HepG2 (cell line): ENCODE measurements around the gene NPHP1. TPM values are rescaled to one million over a fixed set of nuclear protein-coding genes. Genes with fewer than 3 reads are reported as not detected.

Experiments
- ATAC-seq: fragments of 200-7000 bp; cut with Tn5 transposase; 3 replicates; pipeline ENCODE4 v1.9.1; 2020; ENCODE audit warnings: mild to moderate bottlenecking, moderate library complexity
- BruUV-seq: library from RNA; stranded (reverse); fragments of 400-500 nt; replicated peaks from 2 replicates; lab custom pipeline; 2021; lab: Mats Ljungman, UMichigan
- CTCF ChIA-PET: fragments of 300-600 bp; formaldehyde crosslinking; extraction: SDS; loops from one replicate; lab custom pipeline; 2021; ENCODE audit warnings: low total read pairs, inconsistent platforms, low intra/inter-chr PET ratio; lab: Yijun Ruan, JAX
- POLR2A ChIA-PET: fragments of 350-600 bp; sonication (Branson Sonifier 250); formaldehyde crosslinking; loops from one replicate; lab custom pipeline; 2020; ENCODE audit warnings: antibody characterized with exemption, inconsistent platforms; lab: Yijun Ruan, JAX
- DNase-seq: peaks from one replicate; pipeline ENCODE4 v3.0.0-alpha.2; 2015; ENCODE audit warnings: low spot score
- FAIRE-seq: peaks from 3 replicates; lab custom pipeline; 2011; peaks lifted over from hg19 to GRCh38; lab: Jason Lieb, UNC
- H2AFZ ChIP-seq: one replicate; pipeline ENCODE4 v1.6.1; 2011; ENCODE audit warnings: low read length, inconsistent platforms
- H3K27ac ChIP-seq: fragments of 300-600 bp; 3 replicates; pipeline ENCODE4 v1.8.0; 2011; ENCODE audit warnings: mixed run types, mild to moderate bottlenecking, mixed read lengths, low read length, inconsistent platforms; ENCODE audit not compliant: insufficient read depth; ENCODE audit errors: extremely low read length
- H3K27me3 ChIP-seq, 2 experiments: fragments of 200-600 bp in 1 of 2; 2 replicates in 1 of 2; 3 replicates in 1 of 2; pipeline versions ENCODE4 v1.6.0 to v1.8.0; 2011; ENCODE audit warnings: low read length in 2 of 2, mild to moderate bottlenecking in 2 of 2, moderate library complexity in 2 of 2, inconsistent platforms in 1 of 2; ENCODE audit not compliant: insufficient read depth in 2 of 2, control insufficient read depth in 1 of 2
- H3K36me3 ChIP-seq, 2 experiments: fragments of 200-600 bp in 1 of 2; replicated peaks in 1 of 2; 2 replicates in 1 of 2; 3 replicates in 1 of 2; pipeline versions ENCODE4 v1.5.1 to v1.8.0; 2011; ENCODE audit warnings: low read length in 2 of 2, inconsistent platforms in 1 of 2; ENCODE audit not compliant: insufficient read depth in 2 of 2, control insufficient read depth in 1 of 2
- H3K4me1 ChIP-seq: 2 replicates; pipeline ENCODE4 v1.5.1; 2012; ENCODE audit warnings: low read length, inconsistent platforms; ENCODE audit not compliant: insufficient read depth
- H3K4me2 ChIP-seq: 2 replicates; pipeline ENCODE4 v1.6.0; 2011; ENCODE audit warnings: low read depth, low read length, inconsistent platforms
- H3K4me3 ChIP-seq, 3 experiments: fragments of 200-600 bp in 1 of 3; sonication (generic), shearing (Covaris generic) in 1 of 3; replicated peaks in 1 of 3; 2 replicates each; pipeline ENCODE4 v1.5.1; 2011 to 2016; ENCODE audit warnings: low read length in 3 of 3, inconsistent platforms in 2 of 3, low read depth in 2 of 3, mild to moderate bottlenecking in 2 of 3, control low read depth in 1 of 3, mixed read lengths in 1 of 3; ENCODE audit not compliant: insufficient read depth in 1 of 3
- H3K79me2 ChIP-seq: one replicate; pipeline ENCODE4 v1.6.1; 2011; ENCODE audit warnings: low read length, inconsistent platforms; ENCODE audit not compliant: insufficient read depth
- H3K9ac ChIP-seq: 2 replicates; pipeline ENCODE4 v1.6.0; 2011; ENCODE audit warnings: mild to moderate bottlenecking, low read depth, low read length, inconsistent platforms; ENCODE audit not compliant: insufficient read depth
- H3K9me3 ChIP-seq: 2 replicates; pipeline ENCODE4 v1.5.1; 2012; ENCODE audit warnings: mild to moderate bottlenecking, low read length
- H4K20me1 ChIP-seq: 2 replicates; pipeline ENCODE4 v1.6.0; 2011; ENCODE audit warnings: inconsistent platforms, mild to moderate bottlenecking, low read length, moderate library complexity; ENCODE audit not compliant: insufficient read depth
- BCL6 ChIP-seq: IDR thresholded peaks from 2 replicates; pipeline ENCODE4 v1.6.1; 2016; ENCODE audit warnings: missing genetic modification reagents, missing compliant biosample characterization
- ELF1 ChIP-seq: sonication (generic); formaldehyde crosslinking; IDR thresholded peaks from 2 replicates; pipeline ENCODE4 v1.4.0; 2020; ENCODE audit warnings: missing genetic modification reagents
- ELF3 ChIP-seq: IDR thresholded peaks from 2 replicates; pipeline ENCODE4 v1.6.1; 2016; ENCODE audit warnings: missing genetic modification reagents, missing compliant biosample characterization
- EP300 ChIP-seq, 3 experiments: sonication (generic) in 1 of 3; formaldehyde crosslinking in 1 of 3; IDR thresholded peaks; 2 replicates each; pipeline versions ENCODE4 v1.5.1 to v1.6.1; 2011 to 2020; ENCODE audit warnings: low read depth in 2 of 3, low read length in 2 of 3, borderline replicate concordance in 1 of 3, improper control_type of control experiment in 1 of 3, mild to moderate bottlenecking in 1 of 3, missing genetic modification reagents in 1 of 3, moderate library complexity in 1 of 3
- FOSL2 ChIP-seq: sonication (generic); formaldehyde crosslinking; IDR thresholded peaks from 2 replicates; pipeline ENCODE4 v1.4.0; 2020; ENCODE audit warnings: missing genetic modification reagents
- GABPA ChIP-seq, 2 experiments: IDR thresholded peaks; 2 replicates each; pipeline ENCODE4 v1.6.1; 2011 to 2016; ENCODE audit warnings: low read depth in 2 of 2, low read length in 1 of 2, missing biosample characterization in 1 of 2, missing genetic modification characterization in 1 of 2
- HINFP ChIP-seq: sonication (generic); formaldehyde crosslinking; IDR thresholded peaks from 2 replicates; pipeline ENCODE4 v1.4.0; 2020; ENCODE audit warnings: low read depth, mild to moderate bottlenecking, missing genetic modification reagents
- MTF2 ChIP-seq: sonication (generic); formaldehyde crosslinking; IDR thresholded peaks from 2 replicates; pipeline ENCODE4 v1.5.0; 2020; ENCODE audit warnings: missing genetic modification reagents, borderline replicate concordance
- SOX5 ChIP-seq: IDR thresholded peaks from 2 replicates; pipeline ENCODE4 v1.6.1; 2016; ENCODE audit warnings: borderline replicate concordance
- TARDBP ChIP-seq: sonication (generic); formaldehyde crosslinking; IDR thresholded peaks from 2 replicates; pipeline ENCODE4 v1.8.0; 2022; ENCODE audit warnings: mild to moderate bottlenecking, missing genetic modification reagents
- ZFX ChIP-seq: sonication (generic); formaldehyde crosslinking; IDR thresholded peaks from 2 replicates; pipeline ENCODE4 v1.4.0; 2020; ENCODE audit warnings: mild to moderate bottlenecking, low read depth, missing genetic modification reagents, moderate library complexity
- ZNF687 ChIP-seq: sonication (generic); formaldehyde crosslinking; IDR thresholded peaks from 2 replicates; pipeline ENCODE4 v1.5.1; 2020; ENCODE audit warnings: mild to moderate bottlenecking, missing genetic modification reagents, moderate library complexity
- WGBS: methylation state at CpG from one replicate; pipeline ENCODE4 v1.1.6; 2017; ENCODE audit warnings: low lambda C conversion rate; 5-methylcytosine and 5-hydroxymethylcytosine counted together
- in situ Hi-C: cut with HindIII; loops from 2 replicates; pipeline ENCODE4 v1.10.0; 2017; ENCODE audit warnings: low pct_unique_long_range_greater_than_20kb; ENCODE audit not compliant: extremely low pct_ligation_motif_present
- intact Hi-C: fragments of 100-400 bp; cut with micrococcal nuclease; formaldehyde crosslinking; loops from one replicate; pipeline ENCODE4 v1.10.0; 2022; ENCODE audit not compliant: unreplicated experiment
- polyA plus RNA-seq, 8 experiments: library from polyadenylated mRNA; depleted of rRNA in 3 of 8; stranded (reverse) in 7 of 8; unstranded in 1 of 8; fragments of >200 nt; fragmentation: Illumina TruSeq in 4 of 8; extraction: Trizol in 4 of 8; gene quantifications; 2 replicates each; pipeline versions ENCODE4 v1.2.1 to v1.2.3, GENCODE V29; 2011 to 2016; ENCODE audit warnings: low read depth in 4 of 8, missing spikeins in 1 of 8, mixed read lengths in 1 of 8; ENCODE audit not compliant: insufficient read depth in 1 of 8
- total RNA-seq, 5 experiments: library from RNA; depleted of rRNA; stranded (reverse); fragments of >200 nt; fragmentation: Illumina TruSeq; extraction: Trizol; gene quantifications; 2 replicates each; pipeline ENCODE4 v1.2.3, GENCODE V29; 2016; ENCODE audit warnings: low read depth in 1 of 5
- TF ChIP-seq, protein P1 (sequence below): sonication (generic); formaldehyde crosslinking; IDR thresholded peaks from 2 replicates; pipeline ENCODE4 v1.4.0; 2020; ENCODE audit warnings: missing genetic modification reagents
- TF ChIP-seq, protein P2 (sequence below): sonication (generic); formaldehyde crosslinking; IDR thresholded peaks from 2 replicates; pipeline ENCODE4 v1.5.1; 2020; ENCODE audit warnings: missing genetic modification reagents, mild to moderate bottlenecking, borderline replicate concordance

NPHP1 gene
- total and polyA plus RNA-seq, 2 of the 13 experiments (the other 11 are each of a cell fraction or from before 2014, with no cell fraction given), result 2.7 to 4.8 TPM

- in situ Hi-C loops (no loop called here), intact Hi-C loops (no loop called here)
- WGBS, result 9% methylated on average over 4 of the region's 11 CpGs
- H3K79me2 ChIP-seq, result no peaks in the 10 kb centered on the region
- ChIA-PET CTCF (no interaction called here), POLR2A (no interaction called here)
- no peaks in the 10 kb centered on the region for H3K36me3 ChIP-seq
- peak overlapping the region; percentile 14 to 43 (median 35); a peak in 4 of 6 replicates for H3K4me3 ChIP-seq
- ATAC-seq, result peak; percentile 86
- DNase-seq, result peak; percentile 77
- no TSS peak for BruUV-seq
- peak overlapping the region; percentile 45; the same call in 1 of the 2 replicates for H3K9ac ChIP-seq
- FAIRE-seq, result peak; percentile 76
- H3K4me1 ChIP-seq, result peaks cover 50% of the 10 kb centered on the region
- H4K20me1 ChIP-seq, result no peaks in the 10 kb centered on the region
- peak overlapping the region; percentile 60 for H3K4me2 ChIP-seq
- H3K9me3 ChIP-seq, result no peaks in the 10 kb centered on the region
- peak overlapping the region; percentile 30 for H2AFZ ChIP-seq
- peaks cover 0 to 11% of the 10 kb centered on the region in 2 experiments; a peak in 2 of 5 replicates for H3K27me3 ChIP-seq
- no peak overlapping the region for H3K27ac ChIP-seq
- TF ChIP-seq TARDBP (CRISPR knock-in tag) (peak; percentile 44; the same call in 1 of the 2 replicates), SOX5 (CRISPR knock-in tag) (0 out of 2 replicates have a peak, but pooled peaks have one; percentile 25), ZNF687 (CRISPR knock-in tag) (peak; percentile 68), ELF1 (CRISPR knock-in tag) (peak; percentile 56; the same call in 1 of the 2 replicates), GABPA (IDR thresholded peaks at IDR 0.05; ENCODE audit: low read depth, low read length) (no peak), GABPA (CRISPR knock-in tag; IDR thresholded peaks at IDR 0.05; ENCODE audit: low read depth) (peak; percentile 39; the same call in 1 of the 2 replicates), MTF2 (CRISPR knock-in tag) (0 out of 2 replicates have a peak, but pooled peaks have one; percentile 55), ZFX (CRISPR knock-in tag) (peak; percentile 48), EP300 (IDR thresholded peaks at IDR 0.05; ENCODE audit: low read depth in 2 of 2, low read length in 2 of 2) (peak in 1 of 2 experiments; percentile 7; a peak in 1 of 4 replicates), EP300 (CRISPR knock-in tag; IDR thresholded peaks at IDR 0.05; ENCODE audit: borderline replicate concordance) (no peak), ELF3 (peak; percentile 74; the same call in 1 of the 2 replicates), HINFP (CRISPR knock-in tag) (0 out of 2 replicates have a peak, but pooled peaks have one; percentile 62), BCL6 (CRISPR knock-in tag) (no peak), FOSL2 (peak; percentile 77)
- TF ChIP-seq, protein P1, sequence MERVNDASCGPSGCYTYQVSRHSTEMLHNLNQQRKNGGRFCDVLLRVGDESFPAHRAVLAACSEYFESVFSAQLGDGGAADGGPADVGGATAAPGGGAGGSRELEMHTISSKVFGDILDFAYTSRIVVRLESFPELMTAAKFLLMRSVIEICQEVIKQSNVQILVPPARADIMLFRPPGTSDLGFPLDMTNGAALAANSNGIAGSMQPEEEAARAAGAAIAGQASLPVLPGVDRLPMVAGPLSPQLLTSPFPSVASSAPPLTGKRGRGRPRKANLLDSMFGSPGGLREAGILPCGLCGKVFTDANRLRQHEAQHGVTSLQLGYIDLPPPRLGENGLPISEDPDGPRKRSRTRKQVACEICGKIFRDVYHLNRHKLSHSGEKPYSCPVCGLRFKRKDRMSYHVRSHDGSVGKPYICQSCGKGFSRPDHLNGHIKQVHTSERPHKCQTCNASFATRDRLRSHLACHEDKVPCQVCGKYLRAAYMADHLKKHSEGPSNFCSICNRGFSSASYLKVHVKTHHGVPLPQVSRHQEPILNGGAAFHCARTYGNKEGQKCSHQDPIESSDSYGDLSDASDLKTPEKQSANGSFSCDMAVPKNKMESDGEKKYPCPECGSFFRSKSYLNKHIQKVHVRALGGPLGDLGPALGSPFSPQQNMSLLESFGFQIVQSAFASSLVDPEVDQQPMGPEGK (CRISPR knock-in tag), result peak; percentile 88
- TF ChIP-seq, protein P2, sequence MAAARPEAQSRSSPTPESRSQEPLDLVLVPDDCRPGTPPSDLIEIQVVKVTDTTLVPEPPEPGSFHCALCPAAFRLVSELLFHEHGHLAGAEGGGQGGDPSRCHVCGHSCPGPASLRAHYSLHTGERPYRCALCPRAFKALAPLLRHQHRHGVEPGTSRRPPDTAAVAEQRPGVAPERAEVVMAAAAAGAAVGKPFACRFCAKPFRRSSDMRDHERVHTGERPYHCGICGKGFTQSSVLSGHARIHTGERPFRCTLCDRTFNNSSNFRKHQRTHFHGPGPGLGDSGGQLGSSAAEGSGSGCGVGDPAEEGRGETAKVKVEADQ (CRISPR knock-in tag), result no peak
These were observed 103.5 kb downstream of the NPHP1 start for GRCh38 chr2:110101280-110101844.
